Natural killer cell (primary cell): ENCODE data around the gene FGFR1OP2. TPM values are rescaled to one million over a fixed set of nuclear protein-coding genes. Genes with fewer than 3 reads are reported as not detected.

Experiments used
- ATAC-seq, 3 donors: fragments of 150-1000 bp in 2 of 3; fragments of 200-7000 bp in 1 of 3; cut with Tn5 transposase; 1 replicate in 1 of 3; 2 replicates in 2 of 3; pipeline ENCODE4 v1.10.0; 2021; ENCODE audit warnings: mild to moderate bottlenecking in 2 of 3, moderate library complexity in 2 of 3
- DNase-seq, 2 donors: peaks; one replicate each; pipeline versions ENCODE4 v3.0.0 to v3.0.0-alpha.2; 2013 to 2021; ENCODE audit warnings: mixed read lengths in 1 of 2
- H3K27ac ChIP-seq: one replicate; pipeline ENCODE4 v1.5.1; 2013; ENCODE audit warnings: mild to moderate bottlenecking, low read length
- H3K27me3 ChIP-seq: one replicate; pipeline ENCODE4 v1.6.1; 2013; ENCODE audit warnings: low read length; ENCODE audit not compliant: control insufficient read depth, insufficient read depth
- H3K36me3 ChIP-seq: one replicate; pipeline ENCODE4 v1.6.1; 2013; ENCODE audit warnings: low read length; ENCODE audit not compliant: control insufficient read depth, insufficient read depth
- H3K4me1 ChIP-seq: one replicate; pipeline ENCODE4 v1.6.1; 2013; ENCODE audit warnings: low read length; ENCODE audit not compliant: control insufficient read depth, insufficient read depth
- H3K4me3 ChIP-seq: one replicate; pipeline ENCODE4 v1.5.1; 2013; ENCODE audit warnings: low read length
- H3K9me3 ChIP-seq: one replicate; pipeline ENCODE4 v1.6.1; 2013; ENCODE audit warnings: low read length; ENCODE audit not compliant: control insufficient read depth, insufficient read depth
- H3K27ac Mint-ChIP-seq, 2 donors: one replicate each; pipeline ENCODE4 v1.8.0; 2022; ENCODE audit warnings: mild to moderate bottlenecking in 2 of 2, mixed read lengths in 2 of 2, moderate library complexity in 1 of 2
- H3K27me3 Mint-ChIP-seq, 2 donors: one replicate each; pipeline ENCODE4 v1.8.0; 2022; ENCODE audit warnings: low read depth in 2 of 2, mixed read lengths in 2 of 2
- H3K36me3 Mint-ChIP-seq: one replicate; pipeline ENCODE4 v1.8.0; 2022; ENCODE audit warnings: mixed read lengths
- H3K4me1 Mint-ChIP-seq, 2 donors: one replicate each; pipeline ENCODE4 v1.8.0; 2022; ENCODE audit warnings: mixed read lengths in 2 of 2
- H3K4me3 Mint-ChIP-seq: one replicate; pipeline ENCODE4 v1.8.0; 2022; ENCODE audit warnings: mild to moderate bottlenecking, moderate library complexity, mixed read lengths
- H3K9me3 Mint-ChIP-seq, 2 donors: one replicate each; pipeline ENCODE4 v1.8.0; 2022; ENCODE audit warnings: mixed read lengths in 2 of 2
- CTCF ChIP-seq: fragments of 200-600 bp; IDR thresholded peaks from one replicate; pipeline ENCODE4 v1.8.0; 2022; ENCODE audit warnings: antibody characterized with exemption
- WGBS: methylation state at CpG from one replicate; pipeline ENCODE4 v1.1.7; 2013; ENCODE audit warnings: missing lambda C conversion rate; ENCODE audit not compliant: insufficient coverage; 5-methylcytosine and 5-hydroxymethylcytosine counted together
- intact Hi-C: fragments of 100-400 bp; cut with micrococcal nuclease; formaldehyde crosslinking; loops from one replicate; pipeline ENCODE4 v1.14.2; 2022
- total RNA-seq, 4 donors: library from RNA; stranded (reverse); fragments of 120-200 nt in 1 of 4; gene quantifications; one replicate each; pipeline versions ENCODE4 v1.2.3 to v1.2.4, GENCODE V29; 2013 to 2022

Gene FGFR1OP2
- total RNA-seq, 3 donors from 2014 or later (not counting 1 experiment from before 2014, with no cell fraction given), result 43.3 to 59.9 (median 45.3) TPM

DNA sequence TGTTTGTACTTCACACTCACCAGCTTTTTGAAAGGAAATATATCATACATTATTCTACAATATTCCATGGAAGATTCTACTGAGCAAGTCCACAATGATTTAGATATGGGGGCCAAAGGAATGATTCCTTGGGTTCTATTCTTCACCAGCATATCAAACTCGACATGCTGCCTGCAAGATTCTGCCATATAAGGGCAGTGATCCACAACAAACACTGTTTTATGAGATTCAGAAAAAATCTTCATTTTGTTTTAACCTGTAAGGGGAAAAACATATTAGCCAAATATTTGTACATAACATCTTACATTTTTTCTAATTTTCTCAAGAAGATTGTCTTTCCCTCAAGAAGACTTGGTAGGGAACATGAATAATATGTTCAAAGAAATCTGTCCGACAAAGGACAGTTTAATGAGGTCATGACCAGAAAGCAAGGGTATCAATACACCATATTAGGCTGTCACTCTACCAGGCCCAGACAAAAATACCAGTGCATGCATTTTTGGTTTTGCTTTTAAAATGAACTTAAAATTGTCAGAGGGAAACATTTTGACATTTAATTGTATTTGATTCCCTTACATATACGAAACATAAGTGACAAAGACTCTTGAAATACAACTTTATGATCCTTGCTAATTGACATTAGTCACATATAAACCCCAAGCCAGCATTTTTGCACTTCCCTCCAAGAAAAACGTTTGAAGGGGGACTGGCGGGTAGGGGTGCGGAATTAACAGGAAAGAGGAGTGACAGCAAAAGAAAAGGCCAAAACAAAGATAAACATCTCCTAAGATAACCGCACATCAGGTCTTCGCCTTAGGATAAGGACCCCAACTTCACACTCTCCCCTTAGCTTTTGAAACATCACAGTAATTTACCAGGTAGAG, 1.5 kb upstream of the FGFR1OP2 start:
- no peak for ATAC-seq
- H3K4me1 ChIP-seq, result peaks cover 8% of the 10 kb centered on the region
- Mint-ChIP-seq H3K36me3 (no peaks in the 10 kb centered on the region), H3K4me3 (peak overlapping the region; percentile 96), H3K9me3 (no peaks in the 10 kb centered on the region), H3K4me1 (peaks cover 78 to 82% of the 10 kb centered on the region in 2 donors), H3K27ac (peak overlapping the region; percentile 93 to 94), H3K27me3 (no peaks in the 10 kb centered on the region)
- DNase-seq, result peak in 1 of 2 donors; percentile 49
- no peaks in the 10 kb centered on the region for H3K27me3 ChIP-seq
- no peak for TF ChIP-seq CTCF
- no peaks in the 10 kb centered on the region for H3K36me3 ChIP-seq
- H3K9me3 ChIP-seq, result no peaks in the 10 kb centered on the region
- intact Hi-C loops, result no loop called here
- 8% methylated on average over 8 of the region's 8 CpGs for WGBS
- peak overlapping the region; percentile 95 for H3K27ac ChIP-seq
- H3K4me3 ChIP-seq, result peak overlapping the region; percentile 95

GRCh38 chr12:26937443-26937862, 817 bp upstream of the FGFR1OP2 start:
- Mint-ChIP-seq H3K9me3 (no peaks in the 10 kb centered on the region), H3K27ac (peak overlapping the region; percentile 93 to 94), H3K4me1 (peaks cover 78 to 82% of the 10 kb centered on the region in 2 donors), H3K36me3 (no peaks in the 10 kb centered on the region), H3K27me3 (no peaks in the 10 kb centered on the region), H3K4me3 (peak overlapping the region; percentile 96)
- Histone ChIP-seq H3K27me3 (no peaks in the 10 kb centered on the region), H3K36me3 (no peaks in the 10 kb centered on the region), H3K4me1 (peaks cover 12% of the 10 kb centered on the region), H3K27ac (peak overlapping the region; percentile 95), H3K9me3 (no peaks in the 10 kb centered on the region), H3K4me3 (peak overlapping the region; percentile 95)
- DNase-seq (no peak), ATAC-seq (no peak)
- intact Hi-C loops, result no loop called here
- under 1% methylated on average over 9 of the region's 10 CpGs for WGBS
- no peak for TF ChIP-seq CTCF

- peak in 1 of 2 donors; percentile 54 for DNase-seq
- no peaks in the 10 kb centered on the region for H3K9me3 Mint-ChIP-seq
Observed at GRCh38 chr12:26938701-26939062, 412 bp downstream of the FGFR1OP2 start.

More at GRCh38 chr12:26938701-26939062, 412 bp downstream of the FGFR1OP2 start:
- under 1% methylated on average over 28 of the region's 28 CpGs for whole genome bisulfite sequencing
- Mint-ChIP-seq H3K27me3 (no peaks in the 10 kb centered on the region), H3K4me3 (peak overlapping the region; percentile 96), H3K36me3 (no peaks in the 10 kb centered on the region), H3K4me1 (peaks cover 79 to 82% of the 10 kb centered on the region in 2 donors), H3K27ac (peak overlapping the region; percentile 93 to 94)
- Histone ChIP-seq H3K36me3 (no peaks in the 10 kb centered on the region), H3K4me1 (peaks cover 17% of the 10 kb centered on the region), H3K9me3 (no peaks in the 10 kb centered on the region), H3K27me3 (no peaks in the 10 kb centered on the region), H3K4me3 (peak overlapping the region; percentile 95), H3K27ac (peak overlapping the region; percentile 95)
- TF ChIP-seq CTCF, result no peak
- peak in 1 of 3 donors; percentile 18 for ATAC-seq
- intact Hi-C loops, result loop anchor here (1.0 kb wide), 4 partner anchors 34 to 306 kb away; partner anchors contain the start of genes STK38L and TM7SF3
